Stimulated activated CD4-positive, alpha-beta T cell treated with anti-CD3 and anti-CD28 coated beads, Interleukin-15, amount 100 ng/mL, for 24 hours (primary cell): ENCODE measurements around the gene KDM4B.
"Not testable (repeated sequence)": the region's sequence is repeated elsewhere in the genome, so short reads cannot be mapped to it uniquely, and the experiment has no call there.

Experiments used
- DNase-seq: peaks from one replicate; pipeline ENCODE4 v3.0.0-alpha.2; 2020

The KDM4B gene

DNA sequence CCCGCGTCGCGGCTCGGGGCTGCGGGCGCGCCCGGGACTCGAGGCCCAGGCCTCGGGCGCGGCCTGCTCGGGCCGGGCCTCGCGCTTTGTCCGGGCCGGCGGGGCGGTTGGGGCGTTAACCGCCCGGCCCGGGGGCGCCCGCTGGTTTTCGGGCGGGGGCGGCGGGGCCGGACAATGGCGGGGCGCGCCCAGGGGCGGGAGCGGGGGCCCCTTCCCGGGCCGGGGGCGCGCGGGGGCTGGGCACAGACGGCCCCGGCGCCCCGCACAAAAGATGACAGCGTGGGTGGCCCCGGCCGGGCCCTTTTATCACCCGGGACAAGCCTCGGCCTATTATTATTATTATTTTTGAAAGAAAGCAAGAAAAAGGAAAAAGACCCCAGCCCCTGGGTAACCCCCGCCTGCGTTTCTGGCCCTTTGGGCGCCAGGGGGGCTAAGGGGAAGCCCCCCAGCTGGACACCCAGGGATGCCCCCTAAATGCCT, 419 bp downstream of the KDM4B start:
- DNase-seq, result no peak

DNA sequence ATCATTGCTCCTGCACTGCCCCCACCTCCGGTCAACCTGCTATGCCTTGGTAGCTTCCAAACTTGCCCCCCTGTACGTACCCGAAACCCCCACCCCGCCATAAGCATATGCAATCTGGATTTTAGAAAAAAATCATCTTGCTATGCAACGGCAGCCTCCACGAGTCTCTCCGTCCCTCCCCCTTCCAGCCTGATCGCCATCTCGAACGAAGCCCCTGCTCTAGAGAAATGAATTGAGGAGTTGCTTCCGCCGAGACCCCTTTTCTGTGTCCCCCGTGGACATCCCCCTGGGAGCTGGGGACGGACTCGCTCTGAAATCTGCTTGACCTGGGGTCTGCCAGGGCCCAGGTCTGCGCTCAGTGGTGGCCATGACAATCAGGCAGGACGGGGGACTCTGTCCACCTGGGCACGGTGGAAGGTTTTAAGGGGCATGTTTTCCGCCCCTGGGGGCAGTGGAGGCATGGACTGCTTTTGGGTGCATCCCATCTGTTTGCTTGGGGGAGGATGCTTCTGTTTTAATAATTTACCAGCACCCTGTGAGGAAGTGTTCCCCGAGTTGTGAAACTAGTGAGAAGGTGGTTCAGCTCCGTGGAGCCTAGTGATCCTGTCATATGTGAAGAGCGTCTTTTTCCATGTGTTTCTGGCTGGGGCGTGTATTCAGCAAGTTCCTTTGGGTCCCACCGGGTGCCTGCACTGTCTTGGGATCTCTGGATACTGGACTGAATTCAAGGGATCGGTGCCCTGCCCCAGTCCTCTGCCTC, 1.0 kb downstream of the KDM4B start:
- DNase-seq, result no peak

DNA sequence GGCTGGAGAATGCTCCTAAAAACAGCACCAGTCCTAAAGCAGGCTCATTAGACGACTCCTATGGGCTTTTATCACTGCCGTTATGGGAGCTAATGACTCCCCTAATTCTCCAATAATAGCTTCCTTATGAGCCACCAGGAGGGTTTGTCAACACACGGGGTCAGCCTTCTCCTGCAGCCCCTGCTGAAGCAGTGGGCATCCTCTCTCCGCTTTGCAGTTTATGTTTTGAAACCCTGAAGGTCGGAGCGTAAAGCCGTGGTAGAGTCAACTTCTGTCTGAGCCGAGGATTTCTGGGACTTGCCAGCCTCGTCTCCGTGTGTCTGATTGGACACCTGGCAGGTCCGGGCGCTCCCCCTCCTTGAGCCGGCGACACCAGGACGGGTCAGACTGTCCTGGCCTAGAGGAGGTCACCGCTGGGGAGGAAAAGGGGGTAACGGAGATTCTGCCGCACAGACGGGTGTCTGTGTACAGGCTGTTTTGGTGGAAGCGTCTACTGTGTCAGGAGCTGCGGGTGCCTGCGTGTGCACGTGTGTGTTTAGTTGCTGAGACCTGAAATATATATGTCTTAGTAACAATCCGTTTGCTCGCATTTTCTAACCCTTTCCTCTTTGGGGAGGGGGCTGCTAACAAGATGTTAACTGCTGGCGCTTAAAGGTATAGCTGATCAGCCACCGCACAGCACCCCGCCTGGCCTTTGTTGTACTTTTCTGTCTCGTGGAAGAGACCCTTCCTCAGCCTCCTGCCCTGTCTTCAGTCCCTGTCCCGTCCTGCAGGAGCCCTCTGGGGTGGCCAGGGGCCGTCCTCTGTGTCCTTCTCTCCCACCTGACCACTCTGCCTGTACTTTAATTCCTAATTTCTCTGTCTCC, 1.9 kb downstream of the KDM4B start:
- no peak for DNase-seq

DNA sequence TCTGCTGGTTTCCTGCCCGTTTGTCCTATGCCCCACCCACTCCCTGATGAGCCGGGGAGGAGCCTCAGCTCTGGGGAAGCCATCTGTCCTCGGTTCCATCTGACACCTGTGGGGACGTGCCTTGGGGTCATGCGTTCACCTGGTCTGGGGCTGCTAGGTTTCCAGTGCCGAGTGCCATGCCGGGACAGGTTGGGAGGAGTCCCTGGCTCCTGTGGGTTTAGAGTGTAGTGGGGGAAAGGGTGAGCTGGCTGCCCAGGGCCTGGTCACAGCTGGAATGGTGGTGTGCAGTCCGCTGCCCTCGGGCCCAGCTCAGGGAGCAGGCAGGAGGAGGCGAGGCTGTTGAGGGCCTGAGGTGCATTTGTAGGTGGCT, 2.5 kb downstream of the KDM4B start:
- peak; percentile 62 for DNase-seq

DNA sequence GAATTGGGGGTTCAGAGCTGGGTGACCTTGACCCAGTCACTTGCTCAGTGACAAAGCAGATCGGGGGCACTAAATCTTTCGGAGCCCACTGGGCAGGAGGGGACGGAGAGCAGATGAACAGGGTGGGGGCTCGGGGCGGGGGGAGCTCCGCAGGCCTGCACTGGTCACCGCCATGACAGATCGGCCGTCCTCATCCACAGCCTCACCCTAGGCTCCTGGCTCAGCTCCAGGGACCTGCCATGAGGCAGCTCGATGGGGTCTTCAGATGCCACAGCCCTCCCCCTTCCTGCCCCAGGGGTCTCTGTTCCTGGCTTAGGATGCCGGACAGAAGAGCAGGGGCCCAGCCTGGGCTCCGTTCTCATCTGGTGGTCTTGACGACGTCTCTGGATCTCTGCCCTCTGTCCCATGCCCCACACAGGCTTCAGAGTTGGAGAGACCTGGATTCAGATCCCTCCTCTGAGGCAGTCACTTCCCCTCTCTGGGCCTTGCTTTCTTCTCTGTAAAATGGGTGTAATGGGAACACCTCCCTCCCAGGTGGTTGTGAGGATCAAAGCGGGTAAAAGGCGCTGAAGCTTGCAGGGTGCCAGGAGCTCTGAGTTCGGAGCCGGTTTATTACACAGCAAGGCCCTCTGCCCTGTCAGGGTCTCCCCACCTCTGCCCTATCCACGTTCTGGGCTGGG, 3.0 kb downstream of the KDM4B start:
- no peak for DNase-seq

DNA sequence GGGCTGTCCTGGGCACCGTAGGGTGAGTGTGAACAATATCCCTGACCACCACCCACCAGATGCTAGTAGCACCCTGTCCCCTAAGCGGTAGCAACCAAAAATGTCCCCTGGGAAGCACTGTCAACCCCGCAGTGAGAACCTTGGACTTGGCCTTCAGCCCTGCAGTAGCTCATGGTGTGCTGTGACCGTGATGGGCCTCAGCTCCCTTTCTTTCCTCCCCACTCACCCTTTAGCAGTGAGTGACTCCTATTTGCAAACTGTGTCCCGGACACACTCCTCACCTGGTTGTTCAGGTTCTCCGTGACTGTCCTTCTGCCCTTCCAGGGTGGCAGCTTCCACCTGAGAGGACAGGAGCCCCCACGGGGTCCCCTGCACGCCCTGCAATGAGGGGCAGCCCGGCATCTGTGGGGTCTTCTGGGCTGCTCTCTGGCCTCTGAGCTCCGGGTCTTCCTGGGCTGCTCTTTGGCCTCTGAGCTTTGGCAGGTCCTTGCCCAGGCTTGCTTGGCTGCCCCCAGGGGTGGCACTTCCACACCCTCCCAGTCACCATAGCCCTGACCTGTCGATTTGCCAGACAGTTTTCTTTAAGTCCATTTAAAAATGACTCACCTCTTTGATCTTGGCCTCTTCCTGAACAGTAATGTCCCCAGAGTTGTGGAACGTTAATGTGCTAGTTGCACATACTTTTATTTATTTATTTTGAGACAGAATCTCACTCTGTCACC, 3.8 kb downstream of the KDM4B start:
- DNase-seq, result no peak

DNA sequence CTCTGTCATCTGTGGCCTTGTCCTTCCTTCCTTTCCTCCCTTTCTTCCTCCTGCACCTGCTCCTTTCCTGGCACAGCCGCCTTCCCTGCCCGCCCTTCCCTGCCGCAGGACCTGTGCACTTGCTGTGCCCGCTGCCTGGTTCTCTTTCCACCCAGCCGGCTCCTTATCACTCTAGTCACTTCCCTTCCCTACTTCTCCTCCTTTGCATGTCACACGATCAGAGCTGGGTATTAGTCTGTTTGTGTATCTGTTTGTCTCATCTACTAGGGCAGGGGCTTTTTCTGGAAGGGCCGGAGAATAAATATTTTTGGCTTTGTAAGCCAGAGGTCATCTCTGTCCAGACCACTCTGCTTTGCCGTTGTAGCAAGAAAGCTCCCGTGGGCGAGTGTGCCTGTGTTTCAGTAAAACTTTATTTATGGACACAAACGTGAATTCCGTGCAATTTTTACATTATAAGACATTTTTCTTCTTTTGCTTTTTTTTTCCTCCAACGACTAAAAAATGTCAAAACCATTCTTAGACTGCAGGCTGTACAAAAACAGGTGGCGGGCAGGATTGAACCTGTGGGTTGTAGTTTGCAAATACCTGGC, 6.1 kb downstream of the KDM4B start:
- DNase-seq, result no peak

DNA sequence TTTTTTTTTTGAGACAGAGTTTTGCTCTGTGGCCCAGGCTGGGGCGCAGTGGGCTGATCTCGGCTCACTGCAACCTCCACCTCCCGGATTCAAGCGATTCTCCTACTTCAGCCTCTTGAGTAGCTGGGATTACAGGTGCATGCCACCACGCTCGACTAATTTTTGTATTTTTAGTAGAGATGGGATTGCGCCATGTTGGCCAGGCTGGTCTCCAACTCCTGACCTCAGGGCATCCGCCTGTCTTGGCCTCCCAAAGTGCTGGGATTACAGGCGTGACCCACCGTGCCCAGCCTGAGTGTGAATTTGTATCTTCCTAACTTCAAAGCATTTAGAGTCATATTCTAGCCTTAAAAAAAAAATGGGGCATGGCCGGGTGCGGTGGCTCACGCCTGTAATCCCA, 6.7 kb downstream of the KDM4B start:
- DNase-seq, result not testable (repeated sequence)

DNA sequence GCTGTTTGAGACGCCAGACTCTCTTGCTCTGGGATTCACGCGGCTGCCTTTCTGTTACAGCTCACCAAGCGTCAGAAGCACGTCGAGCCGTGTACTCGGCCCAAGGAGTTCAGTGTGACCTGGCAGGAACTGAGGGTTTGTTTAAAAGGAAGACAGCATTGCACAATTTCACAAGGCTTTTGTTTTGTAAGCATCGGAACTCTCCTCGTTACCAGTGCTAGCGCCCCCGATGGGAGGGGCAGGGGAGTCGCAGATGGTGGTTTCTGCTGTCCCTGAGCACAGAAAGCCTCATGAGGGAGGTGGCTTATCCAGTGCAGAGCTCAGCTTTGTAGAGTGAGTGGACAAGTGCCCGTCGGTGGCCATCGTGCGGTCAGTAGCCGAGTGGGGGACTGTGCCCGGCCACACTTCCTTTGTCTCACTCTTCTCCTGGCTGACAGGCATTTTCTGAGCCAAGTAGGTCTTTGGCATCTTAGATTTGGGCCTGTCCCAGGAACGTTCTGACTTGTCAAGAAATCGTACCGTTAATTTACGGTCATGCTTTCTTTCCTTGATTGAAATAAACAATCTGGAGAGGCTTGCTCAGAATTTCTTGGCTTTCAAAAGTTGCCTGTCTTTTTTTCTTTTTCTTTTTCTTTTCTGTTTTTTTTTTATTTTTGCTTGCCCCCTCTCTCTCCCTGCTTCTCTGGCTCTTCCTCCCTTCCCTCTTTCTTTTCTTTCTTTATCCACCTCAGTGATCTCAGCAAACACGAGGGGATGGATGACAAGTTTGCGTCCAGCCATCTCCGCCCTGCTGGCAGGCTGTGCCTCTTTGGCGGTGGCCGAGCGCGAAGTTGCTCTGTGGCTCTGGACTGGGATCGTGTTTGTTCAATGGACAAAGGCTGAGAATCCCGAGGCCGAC, 7.7 kb downstream of the KDM4B start:
- no peak for DNase-seq

DNA sequence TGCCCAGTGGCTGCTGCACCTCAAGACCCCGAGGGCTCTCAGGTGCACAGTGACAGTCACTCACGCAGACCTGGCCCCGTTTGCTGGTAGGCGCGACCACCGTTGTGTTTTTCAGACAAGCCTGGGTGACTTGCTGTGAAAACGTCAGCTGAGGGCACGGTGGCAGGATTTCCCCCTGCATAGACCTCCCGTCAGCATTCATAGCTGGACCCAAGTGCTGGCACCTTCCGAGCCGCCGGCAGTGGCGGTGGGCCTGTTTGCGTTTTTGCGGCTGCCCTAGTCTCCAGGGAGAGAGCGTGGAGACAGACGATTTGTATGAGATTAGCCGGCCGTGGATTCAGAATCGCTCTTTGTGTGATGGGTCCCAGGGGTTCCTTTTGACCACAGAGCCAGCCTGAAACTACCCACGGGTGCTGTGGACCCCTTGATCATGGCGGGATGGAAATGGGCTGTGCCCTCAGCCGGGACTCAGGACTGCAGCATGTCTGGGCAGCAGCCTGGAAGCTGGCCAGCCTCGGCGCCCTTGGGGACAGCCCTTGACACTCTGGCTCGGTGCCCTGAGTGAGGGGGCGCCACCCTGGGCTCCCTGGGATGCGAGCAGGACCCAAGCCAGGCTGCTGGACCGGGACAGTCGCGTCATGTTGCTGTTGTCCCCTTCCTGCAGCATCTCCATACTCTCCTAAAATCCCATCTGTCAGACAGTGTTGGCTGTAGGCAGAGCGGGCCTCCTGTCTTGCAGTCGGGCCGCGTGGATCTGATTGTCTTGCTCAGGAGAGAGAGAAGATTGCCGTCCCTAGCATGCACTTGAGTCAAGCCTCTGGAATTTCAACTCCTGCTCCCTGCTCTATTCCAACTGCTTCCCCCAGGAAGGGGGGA, 8.6 kb downstream of the KDM4B start:
- DNase-seq, result no peak

DNA sequence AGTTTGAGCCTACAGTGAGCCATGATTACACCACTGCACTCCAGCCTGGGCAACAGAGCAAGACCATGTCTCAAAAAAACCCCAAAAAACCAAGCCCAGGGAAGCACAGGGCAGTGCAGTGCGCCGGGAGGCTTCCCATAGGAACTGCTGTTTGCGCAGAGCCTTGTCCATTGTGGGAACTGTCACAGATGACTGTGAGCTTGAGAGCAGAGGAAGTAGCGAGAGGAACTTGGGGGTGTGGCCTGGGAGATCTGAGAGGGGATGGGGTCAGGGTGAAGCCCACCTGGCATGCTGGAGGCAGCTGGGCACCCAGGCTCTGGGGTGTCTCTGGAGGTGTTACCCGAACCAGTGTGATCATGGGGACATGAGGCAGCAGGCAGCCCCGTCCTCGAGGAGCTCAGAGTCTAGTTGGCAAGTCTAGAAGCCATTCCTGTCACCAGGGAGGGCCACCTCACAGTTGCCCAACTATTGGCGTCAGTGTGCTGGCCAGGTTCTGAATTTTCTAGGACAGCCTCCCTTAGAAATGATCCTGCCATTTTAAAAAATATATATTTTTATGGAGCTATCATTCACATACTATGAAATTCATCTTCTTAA, 10.4 kb downstream of the KDM4B start:
- DNase-seq, result no peak

DNA sequence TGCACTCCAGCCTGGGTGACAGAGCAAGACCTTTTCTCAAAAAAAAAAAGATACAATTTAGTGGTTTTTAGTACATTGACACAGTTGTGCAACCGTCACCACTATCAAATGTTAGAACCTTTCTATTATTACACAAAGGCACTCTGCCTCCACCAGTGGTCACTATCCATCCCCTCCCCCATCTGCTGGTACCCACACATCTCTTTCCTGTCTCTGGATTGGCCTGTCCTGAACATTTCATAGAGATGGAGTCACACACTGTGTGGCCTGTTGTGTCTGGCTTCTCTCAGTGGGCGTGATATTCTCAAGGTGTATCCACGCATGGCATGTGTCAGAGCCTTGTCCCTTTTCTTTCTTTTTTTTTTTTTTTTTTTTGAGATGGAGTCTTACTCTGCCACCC, 11.2 kb downstream of the KDM4B start:
- no peak for DNase-seq

DNA sequence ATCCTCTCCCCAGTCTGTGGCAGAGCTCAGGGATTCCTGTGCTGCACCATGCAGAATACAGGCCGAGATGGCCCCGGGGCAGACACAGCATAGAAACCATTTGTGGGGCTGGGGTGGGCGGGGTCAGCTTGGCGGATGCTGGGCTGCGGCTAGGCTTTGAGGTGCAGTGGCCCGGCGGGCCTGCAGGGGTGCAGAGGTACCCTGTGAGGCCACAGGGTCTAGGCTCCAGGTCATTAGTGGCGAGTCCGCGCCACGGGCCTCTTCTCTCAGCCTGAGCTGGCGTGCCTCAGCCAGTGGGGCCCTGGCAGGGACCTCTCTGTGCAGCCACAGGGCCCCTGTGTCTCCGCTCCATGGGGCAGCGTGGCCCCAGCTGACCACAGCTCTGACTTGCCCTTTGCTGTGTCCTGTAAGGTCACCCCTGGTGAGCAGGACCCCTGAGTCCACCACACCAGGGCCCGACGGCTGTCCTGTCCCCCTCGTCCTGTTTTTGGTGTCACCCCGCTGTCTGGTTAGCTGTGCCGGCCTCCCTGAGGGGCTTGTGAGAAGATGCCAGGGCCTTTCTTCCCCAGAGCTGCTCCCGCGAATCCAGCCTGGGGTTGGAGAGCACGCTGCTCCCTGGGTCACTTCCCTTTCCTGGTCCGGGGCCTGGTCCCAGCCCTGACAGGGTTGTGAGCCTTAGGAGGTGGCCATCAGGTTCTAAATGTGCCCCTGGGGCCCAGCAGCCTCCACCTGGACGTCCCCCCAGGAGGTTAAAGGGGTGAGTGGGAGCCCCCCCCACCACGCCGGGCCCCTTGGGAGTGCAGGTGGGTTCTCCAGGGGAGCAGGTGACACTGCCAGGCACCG, 12.1 kb downstream of the KDM4B start:
- no peak for DNase-seq

DNA sequence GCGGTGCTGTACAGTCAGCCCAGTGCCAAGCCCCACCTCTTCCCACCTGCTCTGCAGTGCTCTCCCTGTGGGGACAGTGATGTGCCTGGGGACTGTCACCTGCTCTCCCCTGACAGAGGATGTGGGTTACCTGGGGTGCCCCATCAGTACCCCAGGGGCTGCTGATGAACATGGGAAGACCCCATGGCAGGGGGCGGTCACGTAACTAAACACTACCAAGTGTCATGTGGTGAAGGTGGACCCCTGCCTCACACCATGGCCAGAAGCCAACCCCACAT, 12.7 kb downstream of the KDM4B start:
- DNase-seq, result no peak

DNA sequence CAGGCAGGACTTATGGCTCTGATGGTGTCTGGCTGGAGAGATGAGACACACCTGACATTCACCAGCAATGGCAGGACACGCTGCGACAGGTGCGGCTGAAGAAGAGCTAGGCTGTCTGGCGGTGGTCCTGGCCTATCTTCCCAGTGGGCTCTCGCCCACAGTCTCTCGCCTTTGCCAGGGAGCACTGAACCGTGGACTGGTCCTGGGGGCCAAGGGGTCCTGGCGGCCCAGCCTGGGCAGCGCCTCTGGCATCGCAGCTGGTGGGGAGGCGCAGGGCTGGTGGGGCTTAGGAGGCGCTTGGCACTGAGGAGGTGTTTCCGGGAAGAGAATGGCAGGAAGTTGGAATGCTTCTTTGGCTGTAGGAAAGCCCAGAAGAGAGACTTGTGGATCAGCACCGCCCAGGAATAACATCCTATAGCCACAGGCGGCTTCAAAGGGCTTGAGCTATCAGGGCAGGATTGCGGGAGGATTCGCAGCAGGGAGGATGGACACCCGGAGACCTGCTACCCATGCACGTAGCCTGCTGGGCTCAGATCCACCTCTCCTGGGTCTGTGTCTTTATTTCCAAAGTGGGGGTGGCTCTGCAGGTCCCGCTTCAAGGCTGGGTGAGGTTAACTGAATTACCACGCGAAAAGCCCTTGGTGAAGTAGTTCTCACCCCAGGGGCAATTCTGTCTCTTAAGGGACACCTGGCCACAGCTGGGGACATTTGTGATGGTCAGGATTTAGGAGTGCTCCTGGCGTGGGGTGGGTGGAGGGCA, 14.6 kb downstream of the KDM4B start:
- DNase-seq, result no peak

DNA sequence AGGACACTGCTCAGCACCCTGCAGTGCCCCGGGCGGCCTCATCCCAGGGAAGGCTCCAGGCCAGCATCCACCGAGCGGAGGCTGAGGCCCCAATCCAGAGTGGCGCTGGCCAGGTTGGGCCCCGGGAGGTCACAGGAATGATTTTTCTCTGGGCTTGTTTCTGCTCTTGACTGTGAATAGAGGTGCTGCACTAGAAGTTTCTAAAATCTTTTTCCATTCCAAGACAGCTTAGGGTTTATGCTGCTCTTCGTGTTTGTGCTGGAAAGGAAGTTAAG, 15.1 kb downstream of the KDM4B start:
- DNase-seq, result no peak

DNA sequence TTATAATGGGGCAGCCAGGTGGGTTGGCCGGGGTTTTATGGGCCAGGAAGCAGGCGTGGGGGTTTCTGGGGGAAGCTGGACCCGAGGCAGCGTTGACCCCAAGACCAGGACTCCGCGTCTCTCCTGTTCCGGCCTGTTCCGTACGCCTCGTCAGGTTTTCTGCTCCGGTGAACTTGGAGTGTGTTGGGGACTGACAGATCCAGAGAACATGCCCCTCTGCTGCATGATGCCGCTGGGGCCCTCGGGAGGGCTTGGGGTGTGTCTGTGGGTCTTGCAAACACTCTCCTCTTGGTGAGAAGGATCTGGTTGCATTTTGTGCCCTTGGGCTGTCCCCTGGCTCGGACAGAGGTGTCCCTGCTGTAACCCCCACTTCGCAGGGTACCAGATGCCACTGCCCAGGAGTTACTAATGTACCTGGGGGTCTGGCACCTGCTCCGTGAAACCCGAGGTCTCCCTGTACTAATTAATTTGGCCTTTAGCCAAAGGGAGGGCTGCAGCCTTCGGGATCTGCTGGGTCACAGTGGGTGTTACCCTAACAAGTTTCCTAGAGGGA, 15.6 kb downstream of the KDM4B start:
- no peak for DNase-seq

DNA sequence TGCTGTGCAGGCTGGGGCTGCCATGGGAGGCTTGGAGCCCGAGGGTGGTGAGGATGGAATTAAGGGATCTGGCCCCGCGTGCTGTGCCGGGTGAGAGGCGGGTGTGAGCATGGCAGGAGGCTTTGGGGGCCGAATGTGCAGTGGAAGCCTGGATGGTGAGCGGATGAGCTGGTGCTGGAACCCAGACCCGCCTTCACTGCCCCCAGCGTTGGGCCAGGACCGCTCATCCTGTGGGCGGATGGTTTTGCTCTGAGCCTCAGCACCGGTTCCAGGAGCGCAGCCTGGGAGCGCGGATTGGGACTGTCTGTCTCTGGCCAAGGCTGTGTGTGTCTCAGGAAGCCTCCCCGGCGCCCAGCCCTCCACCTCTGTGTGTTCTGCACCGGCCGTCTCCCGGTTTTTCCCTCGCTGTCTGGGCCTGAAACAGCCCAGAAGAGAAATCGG, 16.7 kb downstream of the KDM4B start:
- no peak for DNase-seq
